ENCODE results near the gene ZCCHC17.

The ZCCHC17 gene

DNA sequence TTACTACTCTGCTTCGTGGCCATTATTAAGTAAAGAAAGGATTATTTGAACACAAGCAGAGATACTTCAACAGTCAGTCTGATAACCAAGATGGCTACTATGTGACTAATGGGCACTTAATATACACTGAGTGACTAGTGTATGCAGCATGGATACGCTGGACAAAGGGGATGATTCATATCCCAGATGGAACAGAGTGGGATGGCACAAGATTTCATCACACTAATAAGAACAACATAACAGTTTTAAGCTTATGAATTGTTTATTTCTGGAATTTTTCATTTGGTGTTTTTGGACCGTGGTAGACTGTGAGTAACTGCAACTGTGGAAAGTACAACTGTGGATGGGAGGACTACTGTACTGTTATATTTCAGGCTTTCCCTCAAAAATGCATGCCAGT is 9.4 kb downstream of the ZCCHC17 start:
- no peak for DNase-seq (ENCODE audit: low spot score)

DNA sequence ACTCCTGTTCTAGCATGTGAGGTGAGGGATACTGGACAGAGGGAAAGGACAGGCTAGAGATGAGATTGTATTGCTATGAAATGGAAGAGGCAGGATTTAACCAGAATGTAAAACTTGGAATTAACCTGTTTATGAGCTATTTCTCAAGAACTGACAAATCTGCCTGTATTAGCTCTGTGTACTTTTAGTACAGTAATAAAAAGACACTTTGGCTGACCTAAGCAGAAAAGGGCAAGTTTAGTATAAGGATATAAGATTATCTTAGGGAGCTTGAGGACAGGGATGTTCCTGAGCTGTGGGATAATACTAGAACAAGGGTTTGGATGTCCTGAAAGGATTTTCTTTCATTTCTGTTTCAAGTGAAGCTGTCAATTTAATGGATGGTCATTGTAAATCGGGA is 11.2 kb downstream of the ZCCHC17 start:
- DNase-seq (ENCODE audit: low spot score) = no peak

DNA sequence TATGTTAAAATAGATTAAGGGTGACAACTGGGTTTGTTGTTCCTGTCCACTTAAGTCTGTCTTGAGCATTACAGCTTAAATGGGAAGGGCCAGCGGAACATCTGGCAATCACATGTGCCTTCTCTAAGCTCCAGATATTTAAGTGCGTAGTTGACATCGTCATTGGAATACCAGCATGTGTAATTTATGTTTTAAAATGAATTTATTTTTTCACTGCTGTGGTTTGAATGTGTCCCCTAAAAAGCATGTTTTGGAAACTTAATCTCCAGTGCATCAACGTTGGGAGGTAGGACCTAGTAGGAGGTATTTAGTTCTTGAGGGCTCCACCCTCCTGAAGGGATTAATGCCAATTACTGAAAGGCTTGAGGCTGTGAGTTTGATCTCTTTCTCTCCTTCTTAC is 13.4 kb downstream of the ZCCHC17 start:
- DNase-seq (ENCODE audit: low spot score) = no peak

GRCh38 chr1:31315902-31316301 is 19.1 kb downstream of the ZCCHC17 start:
- no peak for DNase-seq (ENCODE audit: low spot score)

GRCh38 chr1:31318146-31318545 is 21.3 kb downstream of the ZCCHC17 start:
- no peak for DNase-seq (ENCODE audit: low spot score)

- DNase-seq (ENCODE audit: low spot score) = no peak
Observed at GRCh38 chr1:31324093-31324492, 27.3 kb downstream of the ZCCHC17 start.

- no peak for DNase-seq (ENCODE audit: low spot score)
Observed at GRCh38 chr1:31324992-31325391, 28.2 kb downstream of the ZCCHC17 start.

GRCh38 chr1:31326461-31326860 is 29.6 kb downstream of the ZCCHC17 start:
- peak; percentile 22 for DNase-seq (ENCODE audit: low spot score)

DNA sequence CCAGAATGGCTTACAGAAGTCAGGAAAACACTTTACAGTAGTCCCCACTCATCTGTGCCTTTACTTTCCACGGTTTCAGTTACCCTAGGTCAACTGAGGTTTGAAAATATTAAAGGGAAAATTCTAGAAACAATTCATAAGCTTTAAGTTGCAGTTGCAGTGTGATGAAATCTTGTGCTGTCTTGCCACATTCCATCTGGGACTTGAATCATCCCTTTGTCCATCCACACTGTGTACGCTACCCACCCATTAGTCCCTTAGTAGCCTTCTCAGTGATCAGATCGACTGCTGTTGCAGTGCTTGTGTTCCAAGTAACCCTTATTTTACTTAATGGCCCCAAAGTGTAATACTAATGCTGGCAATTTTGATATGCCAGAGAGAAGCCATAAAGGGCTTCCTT is 30.5 kb downstream of the ZCCHC17 start:
- DNase-seq (ENCODE audit: low spot score) = no peak

DNA sequence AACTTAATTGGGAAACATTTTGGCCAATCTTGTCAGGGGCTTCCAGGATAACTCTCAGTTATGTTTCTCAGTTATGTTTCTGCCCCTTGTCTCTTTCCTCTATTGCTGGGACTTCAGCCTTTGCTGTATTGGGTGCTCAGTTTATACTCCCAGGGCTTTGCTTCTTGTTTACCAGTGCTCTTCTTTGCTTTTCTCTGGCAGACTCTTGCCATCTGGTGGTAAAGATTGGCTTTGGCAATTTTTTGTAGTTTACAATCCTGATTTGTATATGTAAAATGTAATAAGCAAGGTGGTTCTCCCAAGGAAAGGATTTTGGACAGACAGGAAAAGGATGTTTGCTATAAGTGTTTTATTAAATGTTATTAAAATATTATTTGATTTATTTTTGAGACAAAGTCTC is 38.2 kb downstream of the ZCCHC17 start:
- DNase-seq (ENCODE audit: low spot score) = peak; percentile 60

- no peak for DNase-seq (ENCODE audit: low spot score)
Observed at GRCh38 chr1:31336687-31337467, 40.0 kb downstream of the ZCCHC17 start.

DNA sequence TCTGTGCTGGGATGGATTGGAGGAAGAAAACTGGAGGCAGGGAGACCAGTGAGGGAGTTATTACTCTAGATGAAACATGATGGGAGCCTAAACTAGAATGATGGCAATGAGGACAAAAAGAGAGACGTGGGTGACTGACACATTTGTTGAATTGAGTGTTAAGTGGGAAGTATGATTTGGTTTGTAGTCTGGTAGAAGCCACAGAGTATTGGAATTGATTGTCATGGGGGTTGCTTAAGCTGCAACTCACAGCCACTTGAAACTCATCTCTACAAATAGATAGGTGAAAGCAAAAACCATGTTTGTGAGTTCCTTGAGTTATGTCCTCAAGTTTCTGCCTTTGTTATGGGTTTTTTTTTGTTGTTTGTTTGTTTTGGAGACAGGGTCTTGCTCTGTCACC is 47.7 kb downstream of the ZCCHC17 start:
- no peak for DNase-seq (ENCODE audit: low spot score)

- DNase-seq (ENCODE audit: low spot score) = no peak
Observed at GRCh38 chr1:31345635-31346034, 48.8 kb downstream of the ZCCHC17 start.

GRCh38 chr1:31346785-31347184 is 50.0 kb downstream of the ZCCHC17 start:
- DNase-seq (ENCODE audit: low spot score) = no peak

DNA sequence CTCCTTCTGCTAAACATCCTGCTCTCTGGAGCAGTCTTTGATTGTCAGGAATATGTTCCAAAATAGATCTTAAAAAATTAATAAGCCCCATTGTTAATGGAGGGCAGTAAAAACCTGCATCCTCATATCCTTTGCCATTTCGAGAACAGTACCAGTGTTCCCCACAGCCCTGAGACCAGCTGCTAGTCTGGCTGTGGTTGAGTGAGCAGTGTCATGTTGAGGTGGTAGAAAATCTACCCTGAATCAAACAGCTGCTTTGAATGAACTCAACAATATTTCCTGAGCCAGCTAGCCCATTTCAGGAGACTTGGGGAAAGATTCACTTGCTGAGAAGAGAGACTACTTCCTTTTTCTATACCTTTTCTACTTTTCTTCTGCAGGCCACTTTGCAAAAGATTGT is 51.6 kb downstream of the ZCCHC17 start:
- no peak for DNase-seq (ENCODE audit: low spot score)

DNA sequence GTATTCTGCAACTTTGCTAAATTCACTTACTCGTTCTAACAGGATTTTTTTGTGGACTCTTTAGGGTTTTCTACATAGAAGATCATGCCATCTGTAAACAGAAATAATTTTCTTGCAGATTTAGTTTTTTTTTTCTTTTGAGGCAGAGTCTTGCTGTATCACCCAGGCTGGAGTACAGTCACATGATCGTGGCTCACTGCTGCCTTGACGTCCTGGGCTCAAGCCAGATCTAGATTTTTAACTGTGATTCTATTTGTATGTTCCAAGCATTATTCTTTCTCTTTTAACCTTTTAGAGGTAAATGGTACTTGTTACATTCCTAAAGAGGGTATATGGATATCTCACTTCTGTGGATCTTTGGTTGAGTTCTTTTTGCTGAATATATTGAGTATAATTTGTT is 57.5 kb downstream of the ZCCHC17 start:
- DNase-seq (ENCODE audit: low spot score) = no peak

- DNase-seq (ENCODE audit: low spot score) = no peak
Observed at GRCh38 chr1:31356427-31356826, 59.6 kb downstream of the ZCCHC17 start.

DNA sequence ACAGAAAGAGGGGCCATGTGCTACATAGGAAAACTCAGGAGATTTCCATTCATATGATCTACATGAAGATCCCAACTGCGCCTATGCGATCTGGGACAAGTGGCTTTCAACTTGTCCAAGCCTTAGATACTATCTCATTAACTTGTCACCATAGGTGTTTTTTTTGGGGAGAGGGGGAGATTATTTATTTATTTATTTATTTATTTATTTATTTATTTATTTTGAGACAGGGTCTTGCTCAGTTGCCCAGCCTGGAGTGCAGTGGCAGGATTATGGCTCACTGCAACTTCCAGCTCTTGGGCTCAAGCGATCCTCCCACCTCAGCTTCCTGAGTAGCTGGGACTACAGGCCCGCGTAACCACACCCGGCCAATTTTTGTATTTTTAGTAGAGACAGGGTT is 64.8 kb downstream of the ZCCHC17 start:
- DNase-seq (ENCODE audit: low spot score) = no peak

DNA sequence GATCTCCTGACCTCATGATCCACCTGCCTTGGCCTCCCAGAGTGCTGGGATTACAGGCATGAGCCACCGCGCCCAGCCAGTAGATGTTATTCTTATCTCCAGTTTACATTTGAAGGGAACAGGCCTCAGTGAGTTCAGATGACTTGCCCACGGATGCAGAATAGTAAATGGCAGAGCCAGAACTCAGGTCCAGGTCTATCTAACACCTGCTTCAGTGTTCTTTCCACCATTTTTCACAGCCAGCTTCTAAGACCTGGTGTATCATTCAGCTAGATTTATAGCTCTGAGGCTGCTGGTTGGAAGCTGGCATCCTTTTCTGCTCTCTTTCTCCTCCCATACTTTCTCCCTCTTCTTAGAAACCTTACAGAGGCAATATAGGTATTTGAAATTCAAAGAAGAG is 65.2 kb downstream of the ZCCHC17 start:
- no peak for DNase-seq (ENCODE audit: low spot score)

- DNase-seq (ENCODE audit: low spot score) = no peak
Observed at GRCh38 chr1:31364561-31365250, 67.9 kb downstream of the ZCCHC17 start.

DNA sequence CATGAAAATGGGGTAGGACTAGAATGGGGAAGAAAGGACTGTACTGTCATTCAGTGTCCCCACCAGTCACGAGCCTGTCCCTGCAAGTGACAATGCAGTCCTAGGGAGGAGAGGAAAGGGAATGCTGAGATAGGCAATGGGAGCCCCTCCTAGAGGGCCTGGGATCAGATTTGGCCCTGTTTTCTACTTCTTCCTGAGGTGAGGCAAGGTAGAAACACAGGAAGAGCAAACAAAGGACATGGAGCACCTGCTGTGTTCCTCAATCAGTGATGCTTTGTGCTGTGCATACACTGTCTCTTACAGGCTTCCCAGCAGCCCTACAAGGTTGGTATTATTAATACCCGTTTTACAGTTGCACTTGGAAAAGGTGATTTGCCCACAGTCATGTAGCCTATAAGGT is 70.0 kb downstream of the ZCCHC17 start:
- DNase-seq (ENCODE audit: low spot score) = no peak

DNA sequence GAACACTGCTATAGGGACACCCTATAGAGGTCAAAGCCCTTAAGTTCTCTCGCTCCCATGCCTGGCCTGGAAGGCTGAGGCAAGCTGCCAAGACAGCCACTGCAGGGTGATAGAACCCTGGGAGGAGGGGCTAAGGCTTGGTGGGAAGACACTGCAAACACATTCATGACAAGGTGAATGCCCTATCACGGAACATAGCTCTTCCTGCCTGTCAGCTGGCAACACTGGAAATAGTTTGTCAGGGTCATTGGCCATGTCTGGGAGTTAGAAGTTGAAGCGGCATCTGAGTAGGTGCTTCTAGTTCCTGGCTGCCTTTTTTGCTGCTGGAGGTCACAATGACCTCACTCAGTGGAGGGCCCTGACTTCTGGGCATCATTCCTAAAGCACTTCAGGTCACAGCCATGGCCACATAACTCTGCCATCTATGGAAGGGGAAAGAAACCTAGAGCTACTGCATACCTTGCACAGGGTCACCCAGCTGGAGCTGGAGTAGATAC is 71.8 kb downstream of the ZCCHC17 start:
- DNase-seq (ENCODE audit: low spot score) = no peak

DNA sequence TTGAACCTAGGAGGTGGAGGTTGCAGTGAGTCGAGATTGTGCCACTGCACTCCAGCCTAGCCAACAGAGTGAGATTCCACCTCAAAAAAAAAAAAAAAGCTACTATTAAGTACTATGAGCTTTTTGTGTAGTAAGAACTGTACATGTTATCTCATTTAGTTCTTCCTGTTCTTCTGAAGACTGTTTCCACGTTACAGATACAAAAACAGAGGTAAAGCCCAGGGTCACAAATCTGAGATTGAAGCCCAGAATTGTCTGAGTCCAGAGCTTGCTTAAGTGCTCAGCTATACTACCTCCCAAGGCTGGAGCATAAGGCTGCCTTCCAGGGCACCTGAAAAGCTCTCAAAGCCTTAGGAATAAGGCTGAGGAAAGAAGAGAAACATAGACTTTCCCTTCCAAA is 73.2 kb downstream of the ZCCHC17 start:
- DNase-seq (ENCODE audit: low spot score) = no peak

- DNase-seq (ENCODE audit: low spot score) = no peak
Observed at GRCh38 chr1:31370565-31370964, 73.7 kb downstream of the ZCCHC17 start.

Measured in D341Med (cell line).